WTC11 (cell line): ENCODE results near the gene TNFSF11. TPM values are rescaled to one million over a fixed set of nuclear protein-coding genes. Genes with fewer than 3 reads are reported as not detected.

Source experiments
- ATAC-seq: fragments of 200-7000 bp; cut with Tn5 transposase; 2 replicates; pipeline ENCODE4 v1.10.0; 2021; ENCODE audit warnings: mild to moderate bottlenecking, moderate library complexity
- CTCF ChIA-PET: fragments of 300-600 bp; sonication (Branson Sonifier 250); formaldehyde crosslinking; loops from one replicate; lab custom pipeline; 2021; ENCODE audit warnings: antibody characterized with exemption; lab: Charles Lee
- POLR2A ChIA-PET: fragments of 350-600 bp; sonication (Branson Sonifier 250); formaldehyde crosslinking; loops from one replicate; lab custom pipeline; 2021; ENCODE audit warnings: antibody characterized with exemption; lab: Charles Lee
- DNase-seq: peaks from one replicate; pipeline ENCODE4 v3.0.0; 2021; ENCODE audit warnings: low spot score
- H3K27ac Mint-ChIP-seq: 2 replicates; pipeline ENCODE4 v1.8.0; 2021; ENCODE audit warnings: mixed read lengths
- H3K27me3 Mint-ChIP-seq: 2 replicates; pipeline ENCODE4 v1.8.0; 2021; ENCODE audit warnings: low read depth, mild to moderate bottlenecking, moderate library complexity, mixed read lengths
- H3K36me3 Mint-ChIP-seq: 2 replicates; pipeline ENCODE4 v1.8.0; 2021; ENCODE audit warnings: mixed read lengths
- H3K4me1 Mint-ChIP-seq: 2 replicates; pipeline ENCODE4 v1.8.0; 2022; ENCODE audit warnings: mixed read lengths
- H3K4me3 Mint-ChIP-seq: 2 replicates; pipeline ENCODE4 v1.8.0; 2021; ENCODE audit warnings: mild to moderate bottlenecking, moderate library complexity, mixed read lengths
- H3K9me3 Mint-ChIP-seq: 2 replicates; pipeline ENCODE4 v1.8.0; 2021; ENCODE audit warnings: mixed read lengths
- ELF4 ChIP-seq: sonication (generic); formaldehyde crosslinking; IDR thresholded peaks from 2 replicates; pipeline ENCODE4 v1.8.1; 2022; ENCODE audit warnings: low read depth, mild to moderate bottlenecking, moderate library complexity, missing genetic modification reagents
- MXD4 ChIP-seq: fragments of 250-450 bp; sonication (Bioruptor Pico); IDR thresholded peaks from 2 replicates; pipeline ENCODE4 v1.8.0; 2021; ENCODE audit warnings: mild to moderate bottlenecking, moderate library complexity, borderline replicate concordance
- PRRX2 ChIP-seq: fragments of 250-450 bp; sonication (Bioruptor Pico); IDR thresholded peaks from 2 replicates; pipeline ENCODE4 v1.8.0; 2021; ENCODE audit warnings: mild to moderate bottlenecking
- SMAD3 ChIP-seq: sonication (generic); formaldehyde crosslinking; IDR thresholded peaks from 2 replicates; pipeline ENCODE4 v1.8.0; 2022; ENCODE audit warnings: missing genetic modification reagents, mild to moderate bottlenecking, borderline replicate concordance
- ZNF396 ChIP-seq: fragments of 250-450 bp; sonication (Bioruptor Pico); IDR thresholded peaks from 2 replicates; pipeline ENCODE4 v1.8.0; 2021; ENCODE audit warnings: mild to moderate bottlenecking, moderate library complexity, borderline replicate concordance
- total RNA-seq: library from RNA; stranded (reverse); gene quantifications from 3 replicates; pipeline ENCODE4 v1.2.3, GENCODE V29; 2021
- TF ChIP-seq, protein P1 (sequence below): fragments of 250-450 bp; sonication (Bioruptor Pico); IDR thresholded peaks from 2 replicates; pipeline ENCODE4 v1.9.0; 2021; ENCODE audit warnings: mild to moderate bottlenecking
- TF ChIP-seq, protein P2 (sequence below): sonication (generic); formaldehyde crosslinking; IDR thresholded peaks from 2 replicates; pipeline ENCODE4 v1.8.0; 2022; ENCODE audit warnings: missing genetic modification reagents
- TF ChIP-seq, protein P3 (sequence below): sonication (generic); formaldehyde crosslinking; IDR thresholded peaks from 2 replicates; pipeline ENCODE4 v1.8.1; 2022; ENCODE audit warnings: low read depth, mild to moderate bottlenecking, moderate library complexity, missing genetic modification reagents, borderline replicate concordance
- TF ChIP-seq, protein P4 (sequence below): sonication (generic); formaldehyde crosslinking; IDR thresholded peaks from 2 replicates; pipeline ENCODE4 v1.8.1; 2023; ENCODE audit warnings: mild to moderate bottlenecking, missing genetic modification reagents
- TF ChIP-seq, protein P5 (sequence below): fragments of 200-600 bp; IDR thresholded peaks from 2 replicates; pipeline ENCODE4 v1.8.0; 2022; ENCODE audit warnings: antibody characterized with exemption
- TF ChIP-seq, protein P6 (sequence below): sonication (generic); formaldehyde crosslinking; IDR thresholded peaks from 2 replicates; pipeline ENCODE4 v1.8.1; 2023; ENCODE audit warnings: mild to moderate bottlenecking, missing genetic modification reagents, borderline replicate concordance
- TF ChIP-seq, protein P7 (sequence below): sonication (generic); formaldehyde crosslinking; IDR thresholded peaks from 2 replicates; pipeline ENCODE4 v1.8.1; 2023; ENCODE audit warnings: mild to moderate bottlenecking, missing genetic modification reagents, moderate library complexity
- TF ChIP-seq, protein P8 (sequence below): sonication (generic); formaldehyde crosslinking; IDR thresholded peaks from 2 replicates; pipeline ENCODE4 v1.8.0; 2023; ENCODE audit warnings: missing genetic modification reagents

Gene TNFSF11
- total RNA-seq, 1 experiment from 2014 or later: 6.1 TPM

DNA sequence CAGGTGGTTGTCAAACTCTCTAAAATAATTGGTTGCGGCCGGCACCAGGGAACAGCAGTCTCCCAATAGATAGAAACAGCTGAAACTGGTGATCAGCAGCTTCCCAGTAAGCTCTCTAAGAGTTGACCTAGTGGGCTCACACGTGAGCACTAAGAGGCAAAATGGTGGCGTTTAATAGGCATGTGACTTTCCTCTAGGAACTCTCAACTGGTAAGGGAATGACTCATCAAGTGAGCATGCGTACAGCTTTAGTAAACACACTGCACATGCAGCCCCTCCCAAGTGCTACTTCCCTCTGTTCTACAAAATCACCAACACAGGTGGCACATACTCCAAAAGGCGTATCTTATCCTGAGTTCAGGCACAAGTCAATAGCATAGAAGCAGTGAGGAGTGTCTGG lies 41.7 kb downstream of the TNFSF11 start:
- H3K27me3 Mint-ChIP-seq: no peaks in the 10 kb centered on the region; the same call in 1 of the 2 replicates
- TF ChIP-seq PRRX2 (CRISPR knock-in tag): no peak
- TF ChIP-seq, protein P1, sequence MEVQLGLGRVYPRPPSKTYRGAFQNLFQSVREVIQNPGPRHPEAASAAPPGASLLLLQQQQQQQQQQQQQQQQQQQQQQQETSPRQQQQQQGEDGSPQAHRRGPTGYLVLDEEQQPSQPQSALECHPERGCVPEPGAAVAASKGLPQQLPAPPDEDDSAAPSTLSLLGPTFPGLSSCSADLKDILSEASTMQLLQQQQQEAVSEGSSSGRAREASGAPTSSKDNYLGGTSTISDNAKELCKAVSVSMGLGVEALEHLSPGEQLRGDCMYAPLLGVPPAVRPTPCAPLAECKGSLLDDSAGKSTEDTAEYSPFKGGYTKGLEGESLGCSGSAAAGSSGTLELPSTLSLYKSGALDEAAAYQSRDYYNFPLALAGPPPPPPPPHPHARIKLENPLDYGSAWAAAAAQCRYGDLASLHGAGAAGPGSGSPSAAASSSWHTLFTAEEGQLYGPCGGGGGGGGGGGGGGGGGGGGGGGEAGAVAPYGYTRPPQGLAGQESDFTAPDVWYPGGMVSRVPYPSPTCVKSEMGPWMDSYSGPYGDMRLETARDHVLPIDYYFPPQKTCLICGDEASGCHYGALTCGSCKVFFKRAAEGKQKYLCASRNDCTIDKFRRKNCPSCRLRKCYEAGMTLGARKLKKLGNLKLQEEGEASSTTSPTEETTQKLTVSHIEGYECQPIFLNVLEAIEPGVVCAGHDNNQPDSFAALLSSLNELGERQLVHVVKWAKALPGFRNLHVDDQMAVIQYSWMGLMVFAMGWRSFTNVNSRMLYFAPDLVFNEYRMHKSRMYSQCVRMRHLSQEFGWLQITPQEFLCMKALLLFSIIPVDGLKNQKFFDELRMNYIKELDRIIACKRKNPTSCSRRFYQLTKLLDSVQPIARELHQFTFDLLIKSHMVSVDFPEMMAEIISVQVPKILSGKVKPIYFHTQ (CRISPR knock-in tag): no peak
- TF ChIP-seq, protein P2, sequence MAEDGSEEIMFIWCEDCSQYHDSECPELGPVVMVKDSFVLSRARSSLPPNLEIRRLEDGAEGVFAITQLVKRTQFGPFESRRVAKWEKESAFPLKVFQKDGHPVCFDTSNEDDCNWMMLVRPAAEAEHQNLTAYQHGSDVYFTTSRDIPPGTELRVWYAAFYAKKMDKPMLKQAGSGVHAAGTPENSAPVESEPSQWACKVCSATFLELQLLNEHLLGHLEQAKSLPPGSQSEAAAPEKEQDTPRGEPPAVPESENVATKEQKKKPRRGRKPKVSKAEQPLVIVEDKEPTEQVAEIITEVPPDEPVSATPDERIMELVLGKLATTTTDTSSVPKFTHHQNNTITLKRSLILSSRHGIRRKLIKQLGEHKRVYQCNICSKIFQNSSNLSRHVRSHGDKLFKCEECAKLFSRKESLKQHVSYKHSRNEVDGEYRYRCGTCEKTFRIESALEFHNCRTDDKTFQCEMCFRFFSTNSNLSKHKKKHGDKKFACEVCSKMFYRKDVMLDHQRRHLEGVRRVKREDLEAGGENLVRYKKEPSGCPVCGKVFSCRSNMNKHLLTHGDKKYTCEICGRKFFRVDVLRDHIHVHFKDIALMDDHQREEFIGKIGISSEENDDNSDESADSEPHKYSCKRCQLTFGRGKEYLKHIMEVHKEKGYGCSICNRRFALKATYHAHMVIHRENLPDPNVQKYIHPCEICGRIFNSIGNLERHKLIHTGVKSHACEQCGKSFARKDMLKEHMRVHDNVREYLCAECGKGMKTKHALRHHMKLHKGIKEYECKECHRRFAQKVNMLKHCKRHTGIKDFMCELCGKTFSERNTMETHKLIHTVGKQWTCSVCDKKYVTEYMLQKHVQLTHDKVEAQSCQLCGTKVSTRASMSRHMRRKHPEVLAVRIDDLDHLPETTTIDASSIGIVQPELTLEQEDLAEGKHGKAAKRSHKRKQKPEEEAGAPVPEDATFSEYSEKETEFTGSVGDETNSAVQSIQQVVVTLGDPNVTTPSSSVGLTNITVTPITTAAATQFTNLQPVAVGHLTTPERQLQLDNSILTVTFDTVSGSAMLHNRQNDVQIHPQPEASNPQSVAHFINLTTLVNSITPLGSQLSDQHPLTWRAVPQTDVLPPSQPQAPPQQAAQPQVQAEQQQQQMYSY (CRISPR knock-in tag): no peak
- TF ChIP-seq SMAD3 (CRISPR knock-in tag): no peak
- TF ChIP-seq, protein P3, sequence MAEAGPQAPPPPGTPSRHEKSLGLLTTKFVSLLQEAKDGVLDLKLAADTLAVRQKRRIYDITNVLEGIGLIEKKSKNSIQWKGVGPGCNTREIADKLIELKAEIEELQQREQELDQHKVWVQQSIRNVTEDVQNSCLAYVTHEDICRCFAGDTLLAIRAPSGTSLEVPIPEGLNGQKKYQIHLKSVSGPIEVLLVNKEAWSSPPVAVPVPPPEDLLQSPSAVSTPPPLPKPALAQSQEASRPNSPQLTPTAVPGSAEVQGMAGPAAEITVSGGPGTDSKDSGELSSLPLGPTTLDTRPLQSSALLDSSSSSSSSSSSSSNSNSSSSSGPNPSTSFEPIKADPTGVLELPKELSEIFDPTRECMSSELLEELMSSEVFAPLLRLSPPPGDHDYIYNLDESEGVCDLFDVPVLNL (CRISPR knock-in tag): no peak
- TF ChIP-seq, protein P4, sequence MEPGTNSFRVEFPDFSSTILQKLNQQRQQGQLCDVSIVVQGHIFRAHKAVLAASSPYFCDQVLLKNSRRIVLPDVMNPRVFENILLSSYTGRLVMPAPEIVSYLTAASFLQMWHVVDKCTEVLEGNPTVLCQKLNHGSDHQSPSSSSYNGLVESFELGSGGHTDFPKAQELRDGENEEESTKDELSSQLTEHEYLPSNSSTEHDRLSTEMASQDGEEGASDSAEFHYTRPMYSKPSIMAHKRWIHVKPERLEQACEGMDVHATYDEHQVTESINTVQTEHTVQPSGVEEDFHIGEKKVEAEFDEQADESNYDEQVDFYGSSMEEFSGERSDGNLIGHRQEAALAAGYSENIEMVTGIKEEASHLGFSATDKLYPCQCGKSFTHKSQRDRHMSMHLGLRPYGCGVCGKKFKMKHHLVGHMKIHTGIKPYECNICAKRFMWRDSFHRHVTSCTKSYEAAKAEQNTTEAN (CRISPR knock-in tag): no peak
- no peak for TF ChIP-seq ELF4 (CRISPR knock-in tag)
- TF ChIP-seq, protein P5, sequence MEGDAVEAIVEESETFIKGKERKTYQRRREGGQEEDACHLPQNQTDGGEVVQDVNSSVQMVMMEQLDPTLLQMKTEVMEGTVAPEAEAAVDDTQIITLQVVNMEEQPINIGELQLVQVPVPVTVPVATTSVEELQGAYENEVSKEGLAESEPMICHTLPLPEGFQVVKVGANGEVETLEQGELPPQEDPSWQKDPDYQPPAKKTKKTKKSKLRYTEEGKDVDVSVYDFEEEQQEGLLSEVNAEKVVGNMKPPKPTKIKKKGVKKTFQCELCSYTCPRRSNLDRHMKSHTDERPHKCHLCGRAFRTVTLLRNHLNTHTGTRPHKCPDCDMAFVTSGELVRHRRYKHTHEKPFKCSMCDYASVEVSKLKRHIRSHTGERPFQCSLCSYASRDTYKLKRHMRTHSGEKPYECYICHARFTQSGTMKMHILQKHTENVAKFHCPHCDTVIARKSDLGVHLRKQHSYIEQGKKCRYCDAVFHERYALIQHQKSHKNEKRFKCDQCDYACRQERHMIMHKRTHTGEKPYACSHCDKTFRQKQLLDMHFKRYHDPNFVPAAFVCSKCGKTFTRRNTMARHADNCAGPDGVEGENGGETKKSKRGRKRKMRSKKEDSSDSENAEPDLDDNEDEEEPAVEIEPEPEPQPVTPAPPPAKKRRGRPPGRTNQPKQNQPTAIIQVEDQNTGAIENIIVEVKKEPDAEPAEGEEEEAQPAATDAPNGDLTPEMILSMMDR: no peak
- TF ChIP-seq ZNF396 (CRISPR knock-in tag): no peak
- TF ChIP-seq, all 79 proteins: peak for 0
- Mint-ChIP-seq H3K9me3 (no peaks in the 10 kb centered on the region), H3K36me3 (no peaks in the 10 kb centered on the region), H3K4me3 (no peak overlapping the region), H3K4me1 (peaks cover 20% of the 10 kb centered on the region), H3K27ac (no peak overlapping the region)
- DNase-seq (no peak), ATAC-seq (no peak)
- POLR2A ChIA-PET: no interaction called here
- CTCF ChIA-PET: interaction anchor here (1.8 kb wide), 1 partner anchor 21 kb away, joined by 4 read pairs; no protein-coding TSS in a partner anchor

DNA sequence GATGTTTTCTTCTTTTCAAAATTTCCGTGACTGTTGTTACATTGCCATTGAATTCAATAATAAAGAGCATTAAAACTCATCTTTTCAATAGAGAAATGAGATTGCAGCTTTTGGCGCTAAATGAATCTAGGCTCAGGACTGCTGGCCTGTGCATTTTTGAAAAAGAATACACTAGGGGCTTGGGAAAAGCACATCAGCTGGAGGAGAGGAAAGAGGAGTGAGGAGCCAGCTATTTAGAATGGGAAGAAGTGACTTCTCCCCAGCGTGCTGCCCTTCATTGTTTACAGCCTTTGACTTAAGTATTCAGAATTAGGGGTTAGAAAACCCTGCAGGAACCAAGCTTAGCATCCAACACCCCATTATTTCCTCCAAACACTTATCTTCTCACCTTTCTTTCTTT lies 43.3 kb downstream of the TNFSF11 start:
- ChIA-PET POLR2A (no interaction called here), CTCF (interaction anchor here (0.7 kb wide), 1 partner anchor 20 kb away, joined by 4 read pairs; no protein-coding TSS in a partner anchor)
- peaks cover 20% of the 10 kb centered on the region for H3K4me1 Mint-ChIP-seq
- DNase-seq: no peak
- H3K9me3 Mint-ChIP-seq: no peaks in the 10 kb centered on the region
- H3K4me3 Mint-ChIP-seq: no peak overlapping the region
- no peak overlapping the region for H3K27ac Mint-ChIP-seq
- no peaks in the 10 kb centered on the region; the same call in 1 of the 2 replicates for H3K27me3 Mint-ChIP-seq
- no peak for ATAC-seq
- H3K36me3 Mint-ChIP-seq: no peaks in the 10 kb centered on the region
- TF ChIP-seq, protein P4 (CRISPR knock-in tag): no peak
- TF ChIP-seq, protein P6, sequence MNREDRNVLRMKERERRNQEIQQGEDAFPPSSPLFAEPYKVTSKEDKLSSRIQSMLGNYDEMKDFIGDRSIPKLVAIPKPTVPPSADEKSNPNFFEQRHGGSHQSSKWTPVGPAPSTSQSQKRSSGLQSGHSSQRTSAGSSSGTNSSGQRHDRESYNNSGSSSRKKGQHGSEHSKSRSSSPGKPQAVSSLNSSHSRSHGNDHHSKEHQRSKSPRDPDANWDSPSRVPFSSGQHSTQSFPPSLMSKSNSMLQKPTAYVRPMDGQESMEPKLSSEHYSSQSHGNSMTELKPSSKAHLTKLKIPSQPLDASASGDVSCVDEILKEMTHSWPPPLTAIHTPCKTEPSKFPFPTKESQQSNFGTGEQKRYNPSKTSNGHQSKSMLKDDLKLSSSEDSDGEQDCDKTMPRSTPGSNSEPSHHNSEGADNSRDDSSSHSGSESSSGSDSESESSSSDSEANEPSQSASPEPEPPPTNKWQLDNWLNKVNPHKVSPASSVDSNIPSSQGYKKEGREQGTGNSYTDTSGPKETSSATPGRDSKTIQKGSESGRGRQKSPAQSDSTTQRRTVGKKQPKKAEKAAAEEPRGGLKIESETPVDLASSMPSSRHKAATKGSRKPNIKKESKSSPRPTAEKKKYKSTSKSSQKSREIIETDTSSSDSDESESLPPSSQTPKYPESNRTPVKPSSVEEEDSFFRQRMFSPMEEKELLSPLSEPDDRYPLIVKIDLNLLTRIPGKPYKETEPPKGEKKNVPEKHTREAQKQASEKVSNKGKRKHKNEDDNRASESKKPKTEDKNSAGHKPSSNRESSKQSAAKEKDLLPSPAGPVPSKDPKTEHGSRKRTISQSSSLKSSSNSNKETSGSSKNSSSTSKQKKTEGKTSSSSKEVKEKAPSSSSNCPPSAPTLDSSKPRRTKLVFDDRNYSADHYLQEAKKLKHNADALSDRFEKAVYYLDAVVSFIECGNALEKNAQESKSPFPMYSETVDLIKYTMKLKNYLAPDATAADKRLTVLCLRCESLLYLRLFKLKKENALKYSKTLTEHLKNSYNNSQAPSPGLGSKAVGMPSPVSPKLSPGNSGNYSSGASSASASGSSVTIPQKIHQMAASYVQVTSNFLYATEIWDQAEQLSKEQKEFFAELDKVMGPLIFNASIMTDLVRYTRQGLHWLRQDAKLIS (CRISPR knock-in tag): no peak
- TF ChIP-seq, protein P7, sequence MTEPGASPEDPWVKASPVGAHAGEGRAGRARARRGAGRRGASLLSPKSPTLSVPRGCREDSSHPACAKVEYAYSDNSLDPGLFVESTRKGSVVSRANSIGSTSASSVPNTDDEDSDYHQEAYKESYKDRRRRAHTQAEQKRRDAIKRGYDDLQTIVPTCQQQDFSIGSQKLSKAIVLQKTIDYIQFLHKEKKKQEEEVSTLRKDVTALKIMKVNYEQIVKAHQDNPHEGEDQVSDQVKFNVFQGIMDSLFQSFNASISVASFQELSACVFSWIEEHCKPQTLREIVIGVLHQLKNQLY (CRISPR knock-in tag): no peak
- TF ChIP-seq, protein P8, sequence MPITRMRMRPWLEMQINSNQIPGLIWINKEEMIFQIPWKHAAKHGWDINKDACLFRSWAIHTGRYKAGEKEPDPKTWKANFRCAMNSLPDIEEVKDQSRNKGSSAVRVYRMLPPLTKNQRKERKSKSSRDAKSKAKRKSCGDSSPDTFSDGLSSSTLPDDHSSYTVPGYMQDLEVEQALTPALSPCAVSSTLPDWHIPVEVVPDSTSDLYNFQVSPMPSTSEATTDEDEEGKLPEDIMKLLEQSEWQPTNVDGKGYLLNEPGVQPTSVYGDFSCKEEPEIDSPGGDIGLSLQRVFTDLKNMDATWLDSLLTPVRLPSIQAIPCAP (CRISPR knock-in tag): no peak
- no peak for TF ChIP-seq MXD4 (CRISPR knock-in tag)
